NAMALWA (cell line): ENCODE results near the gene CIZ1.
A peak's percentile ranks its signal among the peaks of the same experiment; 100 is the strongest.

Source experiments
- DNase-seq: peaks from one replicate; pipeline ENCODE4 v3.0.0-alpha.2; 2015; ENCODE audit warnings: low spot score

The CIZ1 gene

GRCh38 chr9:128214571-128215490, 23.5 kb upstream of the CIZ1 start:
- no peak for DNase-seq

GRCh38 chr9:128213746-128214497, 22.6 kb upstream of the CIZ1 start:
- DNase-seq, result no peak

- DNase-seq, result no peak
These were observed 20.6 kb upstream of the CIZ1 start for GRCh38 chr9:128211981-128212281.

- no peak for DNase-seq
These were observed 20.0 kb upstream of the CIZ1 start for GRCh38 chr9:128211186-128211980.

GRCh38 chr9:128208946-128209669, 17.7 kb upstream of the CIZ1 start:
- DNase-seq, result no peak

GRCh38 chr9:128208386-128208785, 17.0 kb upstream of the CIZ1 start:
- no peak for DNase-seq

- no peak for DNase-seq
These were observed 15.8 kb upstream of the CIZ1 start for GRCh38 chr9:128206916-128207910.

GRCh38 chr9:128206484-128206883, 15.1 kb upstream of the CIZ1 start:
- DNase-seq, result no peak

- no peak for DNase-seq
These were observed 14.0 kb upstream of the CIZ1 start for GRCh38 chr9:128205296-128205944.

- DNase-seq, result no peak
These were observed 13.5 kb upstream of the CIZ1 start for GRCh38 chr9:128204858-128205257.

GRCh38 chr9:128203707-128204551, 12.6 kb upstream of the CIZ1 start:
- no peak for DNase-seq

- peak; percentile 80 for DNase-seq
These were observed 11.8 kb upstream of the CIZ1 start, which contains the start of gene DNM1 for GRCh38 chr9:128203024-128203706. Gene DNM1, plus strand, starts transcription at chr9:128203379. Its CDS starts 92 bp downstream, at chr9:128203471.

- DNase-seq, result no peak
These were observed 11.3 kb upstream of the CIZ1 start for GRCh38 chr9:128202648-128203023.

GRCh38 chr9:128201441-128202369, 10.3 kb upstream of the CIZ1 start:
- DNase-seq, result no peak

- DNase-seq, result no peak
These were observed 2.2 kb upstream of the CIZ1 start for GRCh38 chr9:128193469-128194096.

- DNase-seq, result no peak
These were observed 1.4 kb upstream of the CIZ1 start for GRCh38 chr9:128192601-128193371.
